GM21381 (cell line): Measurements from ENCODE around the gene PHYHD1.
A peak's percentile ranks its signal among the peaks of the same experiment; 100 is the strongest.

ENCODE experiments used
- ATAC-seq: cut with Tn5 transposase; IDR thresholded peaks from one replicate; pipeline ENCODE4 v1.9.1; 2021; ENCODE audit warnings: mild to moderate bottlenecking, moderate library complexity; ENCODE audit not compliant: unreplicated experiment

The PHYHD1 gene

DNA sequence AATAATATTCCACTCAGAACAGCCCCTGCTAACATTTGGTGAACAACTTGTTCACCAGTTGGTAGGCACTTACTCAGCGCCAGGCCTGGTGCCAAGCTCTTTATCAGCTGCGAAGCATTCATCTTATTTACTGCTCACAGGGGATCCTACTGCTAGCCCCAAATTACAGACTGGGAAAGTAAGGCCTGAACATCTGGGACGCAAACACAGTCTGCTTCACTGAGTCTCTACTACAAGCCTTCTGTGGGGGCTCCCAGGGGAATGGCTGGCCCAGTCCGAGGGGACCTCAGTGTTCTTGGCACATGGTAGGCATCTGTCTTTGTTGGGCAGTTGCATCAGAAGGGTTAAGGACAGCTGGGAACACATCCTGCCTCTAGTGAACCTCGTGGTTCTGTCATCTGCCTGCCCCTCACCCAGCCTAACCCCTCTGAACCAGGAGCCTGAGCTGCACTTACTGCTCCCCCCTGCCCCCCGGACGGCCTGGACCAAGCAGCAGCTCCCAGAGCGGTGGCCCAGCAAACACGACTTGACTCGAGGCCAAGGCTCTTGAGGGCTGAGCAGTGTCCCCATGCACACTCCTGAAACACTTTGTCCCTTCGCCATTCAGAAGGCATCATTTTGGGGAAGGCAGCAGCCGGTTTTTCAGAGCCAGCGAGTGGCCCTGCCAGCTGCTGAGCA is at the start of gene PHYHD1:
Gene PHYHD1, plus strand, starts transcription at position 602 of the 678 bp plus-strand sequence. CDS start 1,342 bp downstream, outside the sequence.
- no peak for ATAC-seq

GRCh38 chr9:128877852-128878251 is 42.9 kb upstream of the PHYHD1 start:
- ATAC-seq, result no peak

- ATAC-seq, result peak; percentile 87
Measured at GRCh38 chr9:128881884-128882676, 38.7 kb upstream of the PHYHD1 start, which contains the start of the genes KYAT1 and LRRC8A. Gene KYAT1, minus strand, starts transcription at chr9:128881950. Its CDS starts 36,545 bp downstream, at chr9:128845405. Gene LRRC8A, plus strand, starts transcription at chr9:128882133. Its CDS starts 25,032 bp downstream, at chr9:128907165.

- no peak for ATAC-seq
Measured at GRCh38 chr9:128882677-128883603, 37.8 kb upstream of the PHYHD1 start.

DNA sequence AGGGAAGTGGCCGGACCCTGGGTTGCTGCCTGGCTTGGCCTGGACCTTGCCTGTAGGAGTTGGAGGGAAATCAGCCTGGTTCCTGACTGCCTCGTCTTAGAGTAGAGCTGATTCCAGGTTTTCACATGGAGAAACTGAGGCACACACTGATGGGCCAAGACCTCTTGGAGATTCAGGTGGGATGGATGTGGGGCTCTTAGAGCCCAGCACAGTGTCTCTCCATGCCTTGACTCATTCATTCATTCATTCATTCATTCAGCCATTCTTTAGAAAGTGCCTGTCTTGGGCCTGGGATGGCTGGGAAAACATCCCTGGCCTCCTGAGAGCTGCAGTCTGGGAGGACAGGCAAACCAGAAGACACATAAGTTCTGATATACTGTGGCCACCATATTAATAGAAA is 36.6 kb upstream of the PHYHD1 start:
- no peak for ATAC-seq

DNA sequence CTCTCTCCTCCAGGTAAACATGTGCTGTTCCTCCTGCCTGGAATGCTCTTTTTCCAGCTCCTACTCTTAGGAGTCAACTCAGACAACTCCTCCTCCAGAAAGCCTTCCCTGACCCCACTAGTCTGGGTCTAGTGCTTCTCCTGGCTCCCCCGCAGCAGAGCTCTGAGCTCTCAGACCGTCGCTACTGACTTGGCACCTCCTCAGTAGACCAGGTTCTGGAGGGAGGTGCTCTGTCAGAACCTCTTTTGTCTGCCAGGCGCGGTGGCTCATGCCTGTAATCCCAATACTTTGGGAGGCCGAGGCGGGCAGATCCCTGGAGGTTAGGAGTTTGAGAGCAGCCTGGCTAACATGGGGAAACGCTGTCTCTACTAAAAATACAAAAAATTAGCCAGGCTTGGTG is 35.4 kb upstream of the PHYHD1 start:
- no peak for ATAC-seq

DNA sequence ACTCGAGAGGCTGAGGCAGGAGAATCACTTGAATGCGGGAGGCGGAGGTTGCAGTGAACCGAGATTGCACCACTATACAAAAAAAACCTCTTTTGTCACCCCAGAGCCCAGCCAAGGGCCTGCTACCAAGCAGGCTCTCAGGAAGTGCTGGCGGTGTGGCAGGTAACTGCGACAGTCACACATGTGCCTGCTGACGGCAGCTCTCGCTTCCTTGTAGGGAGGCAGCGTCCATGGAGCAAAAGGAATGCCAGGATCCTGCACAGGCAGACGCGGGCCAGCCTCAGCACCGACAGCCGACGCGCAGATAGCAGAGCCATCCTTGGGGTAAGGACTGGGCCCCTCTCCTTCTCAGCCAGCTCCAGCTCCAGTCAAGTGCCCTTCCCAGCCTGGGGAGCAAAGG is 35.0 kb upstream of the PHYHD1 start:
- no peak for ATAC-seq

GRCh38 chr9:128886211-128886891 is 34.4 kb upstream of the PHYHD1 start:
- no peak for ATAC-seq

DNA sequence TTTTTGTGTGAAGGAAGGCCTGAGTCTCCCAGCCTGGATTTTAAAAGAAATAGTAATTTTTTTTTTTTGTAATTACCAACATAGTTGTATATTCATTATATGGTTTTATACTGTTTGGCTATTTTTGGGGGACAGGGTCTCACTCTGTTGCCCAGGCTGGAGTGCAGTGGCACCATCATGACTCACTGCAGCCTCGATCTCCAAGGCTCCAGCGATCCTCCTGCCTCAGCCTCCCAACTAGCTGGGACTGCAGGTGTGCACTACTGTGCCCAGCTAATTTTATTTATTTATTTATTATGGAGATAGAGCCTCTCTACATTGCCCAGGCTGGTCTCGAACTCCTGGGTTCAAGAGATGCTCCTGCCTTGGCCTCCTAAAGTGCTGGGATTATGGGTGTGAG is 33.7 kb upstream of the PHYHD1 start:
- ATAC-seq, result no peak

GRCh38 chr9:128887914-128888350 is 32.9 kb upstream of the PHYHD1 start:
- no peak for ATAC-seq

DNA sequence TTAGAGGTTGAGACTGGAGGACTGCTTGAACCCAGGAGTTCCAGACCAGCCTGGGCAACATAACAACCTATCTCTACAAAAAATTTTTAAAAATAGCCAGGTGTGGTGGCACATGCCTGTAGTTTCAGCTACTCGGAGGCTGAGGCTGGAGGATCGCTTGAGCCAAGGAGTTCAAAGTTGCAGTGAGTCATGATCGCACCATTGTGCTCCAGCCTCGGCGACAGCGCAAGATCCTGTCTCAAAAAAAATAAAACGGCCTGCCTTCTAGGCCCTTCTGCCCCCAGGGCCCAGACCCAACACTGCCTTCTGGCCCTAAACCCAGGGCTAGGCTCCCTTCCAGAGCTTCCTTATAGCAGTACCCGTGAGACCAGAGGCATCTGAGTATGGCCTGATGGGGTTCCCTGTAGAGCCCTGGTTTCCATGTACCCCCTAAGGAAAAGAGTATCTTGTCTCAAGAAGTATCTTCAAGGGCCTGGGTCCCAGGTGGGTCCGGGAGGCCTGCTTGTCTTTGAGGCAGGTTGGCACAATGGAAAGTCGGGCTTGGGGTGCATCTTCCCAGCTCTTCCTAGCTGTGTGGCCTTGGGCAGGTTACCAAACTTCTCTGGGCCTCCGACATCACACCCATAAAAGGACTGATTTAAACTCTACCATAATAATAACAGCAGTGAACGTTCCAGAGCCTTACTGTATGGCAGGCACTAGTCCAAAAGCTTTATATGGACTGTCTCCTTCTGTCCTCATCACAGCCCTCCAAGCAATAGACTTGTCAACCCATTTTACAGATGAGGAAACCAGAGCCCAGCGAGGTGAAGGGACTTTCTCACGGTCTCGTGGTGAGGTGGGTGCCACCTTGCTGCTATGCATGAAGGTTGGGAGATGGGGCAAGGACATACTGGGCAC is 29.2 kb upstream of the PHYHD1 start:
- ATAC-seq, result no peak

GRCh38 chr9:128892221-128892921 is 28.4 kb upstream of the PHYHD1 start:
- ATAC-seq, result no peak

- no peak for ATAC-seq
Measured at GRCh38 chr9:128893354-128893753, 27.4 kb upstream of the PHYHD1 start.

- no peak for ATAC-seq
Measured at GRCh38 chr9:128894764-128895163, 26.0 kb upstream of the PHYHD1 start.

DNA sequence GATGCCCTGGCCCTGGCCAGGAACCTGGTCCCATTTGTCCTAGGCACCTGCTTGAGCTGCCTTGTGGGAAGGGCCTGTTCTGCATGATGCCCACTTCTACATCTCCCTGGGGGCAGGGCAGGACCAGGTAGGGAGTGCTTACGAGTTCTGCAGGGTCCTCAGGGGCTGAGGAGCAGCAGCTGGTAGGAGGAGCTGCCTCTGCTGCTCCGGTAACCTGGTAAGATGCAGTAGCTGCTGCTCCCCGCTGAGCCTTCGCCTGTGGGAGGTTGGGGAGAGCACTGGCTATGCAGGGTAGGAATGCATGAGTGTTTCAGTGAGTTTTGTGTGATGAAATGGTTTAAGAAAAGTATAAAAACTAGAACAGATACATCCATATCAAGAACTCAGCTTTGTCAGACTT is 25.2 kb upstream of the PHYHD1 start:
- no peak for ATAC-seq

DNA sequence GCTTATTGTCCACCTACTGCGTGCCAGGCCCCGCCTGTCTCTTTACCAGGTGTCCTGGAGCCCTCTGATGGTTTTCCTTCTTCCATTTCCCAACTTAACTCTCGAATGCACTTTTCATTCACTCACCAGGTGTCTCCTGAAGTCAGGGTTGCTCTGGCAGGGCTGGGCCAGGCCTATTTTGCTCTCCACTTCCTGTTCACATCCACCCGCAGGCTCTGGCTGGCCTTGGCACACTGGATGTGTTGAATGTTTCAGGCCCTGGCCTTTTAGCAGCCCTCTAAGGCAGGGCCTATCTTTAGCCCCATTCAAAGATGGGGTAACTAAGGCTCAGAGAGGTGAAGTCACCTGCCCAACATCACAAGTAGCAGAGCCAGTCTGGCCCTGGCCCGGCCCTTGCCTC is 22.4 kb upstream of the PHYHD1 start:
- ATAC-seq, result no peak

DNA sequence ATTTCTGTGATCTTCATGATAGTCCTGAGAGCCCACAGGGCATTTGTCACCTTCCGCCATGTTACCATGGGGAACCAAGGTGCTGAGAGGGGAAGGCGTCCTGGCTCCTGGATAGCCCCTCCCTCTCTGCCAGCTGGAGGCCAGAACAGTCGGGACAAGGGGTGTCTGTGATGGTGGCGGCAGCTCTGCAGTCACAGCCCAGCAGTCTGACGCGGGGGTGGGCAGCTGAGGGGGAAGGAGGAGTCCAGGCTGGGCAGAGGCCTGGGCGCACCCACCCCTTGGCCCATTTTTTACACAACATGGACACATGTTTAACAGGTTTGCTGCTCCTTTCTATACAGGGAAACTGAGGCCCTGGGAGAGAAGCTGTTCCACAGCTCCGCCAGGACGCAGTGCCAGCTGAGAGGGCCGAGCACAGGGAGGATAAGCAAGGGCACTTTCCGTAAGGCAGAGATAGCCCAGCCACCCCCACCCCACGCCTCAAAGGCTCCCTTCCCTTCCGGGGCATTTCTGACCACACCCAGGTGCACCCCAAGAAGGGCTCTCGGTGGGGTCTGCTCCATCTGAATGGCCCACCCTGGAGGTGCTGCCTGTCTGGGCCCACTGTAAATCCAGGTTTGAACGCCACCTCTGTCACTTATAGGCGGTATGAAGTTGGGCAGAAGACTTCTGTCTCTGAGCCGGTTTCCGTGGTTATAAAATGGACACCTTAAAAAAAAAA is 21.8 kb upstream of the PHYHD1 start:
- ATAC-seq, result no peak
